NOMO-1 (cell line): ENCODE measurements around the gene PPP1R16B.
A peak's percentile ranks its signal among the peaks of the same experiment; 100 is the strongest.

Source experiments
- DNase-seq, 2 experiments: peaks; one replicate each; lab custom pipeline; 2025; ENCODE audit not compliant: unreplicated experiment in 2 of 2; lab: John Stamatoyannopoulos, UW

Gene PPP1R16B

DNA sequence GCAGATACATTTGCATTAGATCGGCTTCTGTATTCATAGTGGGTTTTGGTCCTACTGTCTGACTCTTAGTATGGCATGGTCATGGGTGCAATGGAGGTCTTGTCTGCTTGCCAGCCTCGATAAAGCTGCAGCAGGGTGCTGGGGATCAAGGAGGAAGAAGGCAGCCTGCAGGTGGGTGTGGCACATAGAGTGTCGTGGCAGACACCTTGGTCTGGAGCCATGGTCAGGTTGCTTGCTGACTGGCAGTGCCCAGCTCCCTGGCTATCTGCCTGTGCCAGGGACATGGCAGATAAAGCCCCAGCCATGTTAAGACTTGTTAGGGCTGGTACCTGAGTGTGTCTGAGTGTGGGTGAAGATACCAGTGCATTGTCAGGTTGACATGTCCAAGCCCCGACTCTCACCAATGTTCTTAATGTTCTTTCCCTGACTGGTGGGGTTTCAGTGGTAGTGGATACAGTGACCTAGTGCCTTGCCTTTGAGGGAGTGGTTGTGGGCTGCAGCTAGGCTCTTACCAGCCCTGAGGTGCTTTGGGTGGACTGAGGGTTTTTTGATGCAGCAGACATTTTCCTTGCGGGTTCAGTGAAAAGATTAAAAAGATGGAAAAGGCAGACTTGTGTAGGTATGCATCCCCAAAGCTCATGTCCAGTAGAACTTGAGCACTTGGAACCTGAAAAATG, 122.5 kb downstream of the PPP1R16B start:
- DNase-seq, result peak; percentile 4 to 12

DNA sequence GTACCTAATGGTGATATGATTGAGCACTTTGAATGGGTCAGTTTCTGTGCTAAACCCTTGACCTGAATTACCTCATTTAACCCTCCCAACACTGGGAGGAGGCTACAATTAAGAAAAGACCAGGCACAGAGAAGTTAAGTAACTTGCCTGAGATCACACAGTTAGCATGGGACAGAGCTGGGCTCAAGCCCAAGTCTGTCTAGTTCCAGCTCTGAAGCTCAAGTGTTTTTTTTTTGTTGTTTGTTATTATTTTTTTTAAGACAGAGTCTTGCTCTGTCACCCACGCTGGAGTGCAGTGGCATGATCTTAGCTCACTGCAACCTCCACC, 124.7 kb downstream of the PPP1R16B start:
- DNase-seq, result no peak

DNA sequence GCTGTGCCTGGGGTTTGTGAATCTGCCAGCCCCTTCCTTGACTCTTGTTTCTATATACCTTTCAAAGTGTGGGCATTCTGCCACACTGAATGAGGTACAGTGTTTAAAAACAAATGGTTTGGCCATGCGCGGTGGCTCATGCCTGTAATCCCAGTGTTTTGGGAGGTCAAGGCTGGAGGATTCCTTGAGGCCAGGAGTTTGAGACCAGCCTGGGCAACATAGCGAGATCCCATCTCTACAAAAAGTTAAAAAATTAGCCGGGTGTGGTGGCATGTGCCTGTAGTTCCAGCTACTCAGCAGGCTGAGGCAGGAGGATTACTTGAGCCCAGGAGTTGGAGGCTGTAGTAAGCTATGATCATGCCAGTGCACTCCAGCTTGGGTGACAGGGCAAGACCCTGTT, 126.5 kb downstream of the PPP1R16B start:
- DNase-seq, result no peak

DNA sequence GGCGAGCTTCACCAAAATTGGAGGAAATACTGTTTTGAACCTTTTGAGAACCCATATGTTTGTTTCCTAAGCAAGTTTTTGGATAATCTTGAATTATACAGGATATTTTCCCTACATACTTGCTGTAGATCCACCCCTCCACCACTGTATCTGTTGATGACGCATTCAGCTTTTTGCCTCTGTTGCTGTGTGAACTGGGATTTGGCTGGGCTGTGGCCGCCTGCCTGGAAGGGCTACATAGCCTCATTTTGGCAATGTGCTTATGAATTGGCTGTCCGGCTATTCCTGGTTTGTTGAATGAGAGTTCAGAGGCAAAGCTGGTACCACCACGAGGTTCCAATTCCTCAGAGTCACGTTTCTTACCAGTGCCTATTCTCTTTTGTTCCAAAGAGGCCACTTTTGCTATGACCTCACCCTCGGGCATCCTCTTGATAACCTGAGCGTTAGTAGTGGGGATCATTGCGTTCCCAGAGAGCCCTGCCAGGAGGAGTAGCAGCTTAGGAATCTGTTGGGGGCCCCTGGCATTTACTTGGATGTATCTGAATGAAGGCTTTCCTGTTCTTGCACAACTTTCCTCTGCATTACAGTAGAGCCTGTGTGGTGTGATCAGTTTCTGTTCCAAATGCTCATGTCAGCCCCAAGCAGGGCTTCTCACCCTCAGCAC, 127.1 kb downstream of the PPP1R16B start:
- no peak for DNase-seq

DNA sequence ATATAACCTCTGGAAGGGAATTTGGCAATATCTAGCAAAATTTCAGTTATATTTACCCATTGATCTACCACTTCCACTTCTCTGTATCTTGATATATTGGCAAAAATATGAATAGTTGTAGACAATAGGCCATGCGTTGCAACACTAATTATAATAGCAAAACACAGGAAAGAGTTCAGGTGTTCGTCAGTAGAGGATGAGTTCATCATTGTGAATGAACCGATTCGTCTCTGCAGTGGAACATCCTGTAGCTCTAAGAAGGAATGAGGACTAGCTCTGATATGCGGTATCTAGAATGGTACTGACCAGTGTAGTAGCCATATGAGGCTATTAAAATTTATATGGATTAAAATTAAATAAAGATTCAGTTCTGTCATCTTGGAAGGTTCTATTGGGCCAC, 129.0 kb downstream of the PPP1R16B start:
- no peak for DNase-seq

DNA sequence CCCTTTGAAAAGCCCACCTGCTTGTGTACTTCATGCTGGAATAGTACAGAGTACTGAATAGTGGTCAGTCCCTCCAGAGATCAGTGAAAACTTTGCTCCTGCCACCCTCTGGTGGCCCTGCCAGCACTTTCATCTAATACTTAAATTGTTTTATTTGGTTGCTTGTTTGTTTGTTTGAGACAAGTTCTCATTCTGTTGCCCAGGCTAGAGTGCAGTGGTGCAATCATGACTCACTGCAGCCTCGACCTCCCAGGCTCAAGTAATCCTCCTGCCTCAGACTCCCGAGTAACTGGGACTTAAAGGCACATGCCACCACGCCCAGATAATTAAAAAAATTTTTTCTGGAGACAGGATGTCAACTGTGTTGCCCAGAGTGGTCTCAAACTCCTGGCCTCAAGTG, 129.8 kb downstream of the PPP1R16B start:
- DNase-seq, result no peak

DNA sequence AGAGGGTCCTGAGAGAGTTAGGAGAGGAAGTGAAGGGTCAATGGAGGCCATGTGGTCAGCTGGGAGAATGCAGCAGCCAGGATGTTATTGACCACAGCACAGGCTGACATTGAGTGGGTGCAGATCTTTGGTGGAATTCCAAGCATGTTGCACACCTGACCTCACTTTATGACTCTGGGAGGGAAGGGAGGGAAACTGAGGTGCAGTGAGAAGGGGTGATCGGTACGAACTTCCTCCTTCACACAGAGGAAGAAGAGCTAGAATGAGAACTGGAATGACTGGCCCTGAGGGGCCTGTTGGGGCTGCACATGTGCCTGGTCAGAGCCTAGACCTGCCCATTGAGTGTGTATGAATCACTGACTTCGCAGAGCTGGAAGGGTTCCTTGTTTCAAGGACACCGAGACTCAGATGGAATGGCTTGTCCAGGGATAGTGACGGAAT, 130.5 kb downstream of the PPP1R16B start:
- DNase-seq, result no peak

DNA sequence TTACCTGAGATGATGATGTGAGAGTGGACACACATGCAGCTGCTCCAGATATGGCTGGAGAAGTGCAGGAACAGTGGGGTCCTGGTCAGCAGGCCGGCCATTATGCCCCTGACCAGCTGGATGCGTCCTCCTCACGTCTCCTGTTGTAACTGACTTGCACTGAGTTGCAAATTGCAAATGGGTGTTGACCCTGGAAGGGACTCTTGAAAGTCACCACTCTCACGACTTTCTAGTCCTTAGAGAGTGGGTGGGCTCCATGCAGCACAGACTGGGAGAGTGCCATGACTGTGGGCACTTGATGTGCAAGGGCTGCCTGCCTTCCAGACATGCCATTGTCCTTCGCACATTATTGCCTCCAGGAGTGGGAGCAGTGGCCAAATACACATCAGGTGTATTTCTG, 131.5 kb downstream of the PPP1R16B start:
- no peak for DNase-seq

DNA sequence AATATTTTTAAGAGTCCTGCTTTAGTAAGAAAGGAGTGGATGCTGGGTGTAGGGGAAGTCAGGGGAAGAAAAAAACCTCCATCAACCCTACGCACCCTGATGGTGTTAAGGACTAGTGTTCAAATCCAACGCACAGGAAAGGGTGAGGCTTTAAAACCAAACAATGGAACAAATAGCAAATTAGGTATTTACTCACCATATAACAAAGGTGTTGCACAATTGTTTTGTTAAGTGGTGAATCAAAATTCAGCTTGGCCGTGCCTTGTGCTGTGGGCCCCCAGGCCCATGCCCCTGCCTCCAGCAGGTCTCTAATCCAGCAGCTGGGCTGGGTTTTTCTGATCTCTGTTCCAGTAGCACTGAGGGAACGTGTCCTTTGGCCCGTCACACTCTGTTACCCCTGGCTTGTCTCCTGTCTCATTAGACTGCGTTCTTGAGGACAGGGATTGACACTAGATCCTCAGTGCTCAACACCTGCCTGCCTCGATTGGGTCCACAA, 132.5 kb downstream of the PPP1R16B start:
- no peak for DNase-seq

DNA sequence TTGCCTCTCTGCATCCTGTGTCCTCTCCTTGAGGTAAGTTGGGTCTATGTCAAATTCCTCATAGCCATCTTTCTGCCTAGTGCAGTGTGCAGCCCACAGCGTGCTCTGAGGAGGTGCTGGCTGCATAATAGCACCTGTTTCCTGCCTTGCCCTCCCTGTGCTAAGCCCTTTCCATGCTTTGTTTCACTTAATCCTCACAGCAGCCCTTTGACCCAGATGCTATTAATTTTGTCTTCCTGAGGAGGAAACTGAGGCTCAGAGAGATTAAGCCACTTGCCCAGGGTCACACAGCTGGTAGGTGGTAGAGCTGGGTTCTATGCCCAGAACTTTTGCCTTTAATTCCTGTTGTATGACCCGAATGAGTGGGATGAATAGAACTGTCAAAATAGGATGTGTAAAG, 134.2 kb downstream of the PPP1R16B start:
- DNase-seq, result no peak

DNA sequence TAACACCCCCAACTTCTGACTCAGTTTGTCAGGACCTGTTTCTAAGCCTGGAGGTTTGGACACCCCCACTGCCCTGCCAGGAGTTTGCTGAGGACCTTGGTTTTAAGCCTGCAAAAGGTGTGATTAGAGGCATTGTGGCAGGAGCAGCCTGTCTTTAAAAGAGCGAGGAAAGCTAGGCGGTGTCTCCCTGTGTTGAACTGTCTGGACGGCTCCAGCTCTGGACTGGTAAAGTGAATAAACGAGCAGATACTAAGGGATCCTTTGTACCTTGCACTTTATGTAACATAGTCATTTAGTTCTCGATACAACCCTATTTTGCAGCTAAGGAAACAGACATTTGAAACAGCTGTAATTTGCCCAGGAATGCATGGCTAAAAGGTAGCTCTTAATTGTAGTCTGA, 135.1 kb downstream of the PPP1R16B start:
- DNase-seq, result no peak

DNA sequence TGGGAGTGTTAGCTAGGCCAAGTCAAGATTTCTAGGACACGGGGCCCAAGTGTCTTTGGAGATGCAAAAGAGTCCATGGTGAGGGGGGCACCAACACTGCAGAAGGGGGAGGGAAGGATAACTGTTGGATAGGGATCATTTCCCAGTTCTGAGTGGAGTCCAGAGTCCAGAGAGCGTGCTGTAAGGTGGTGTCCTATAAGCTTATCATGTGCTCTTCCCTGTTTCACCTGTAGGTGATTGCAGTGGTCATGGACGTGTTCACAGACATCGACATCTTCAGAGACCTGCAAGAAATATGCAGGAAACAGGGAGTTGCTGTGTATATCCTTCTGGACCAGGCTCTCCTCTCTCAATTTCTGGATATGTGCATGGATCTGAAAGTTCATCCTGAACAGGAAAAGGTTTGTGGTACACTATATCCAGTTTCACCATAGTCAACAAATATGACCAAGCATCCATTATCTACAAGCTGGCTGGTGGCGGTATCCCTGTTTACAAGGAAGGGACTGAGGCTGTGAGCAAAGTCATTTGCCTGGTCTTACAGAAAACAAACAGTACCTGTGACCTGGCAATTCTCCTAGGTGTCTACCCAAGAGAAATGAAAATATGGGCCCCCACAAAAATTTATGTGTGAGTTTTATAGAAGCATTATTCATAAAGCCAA, 136.4 kb downstream of the PPP1R16B start:
- DNase-seq, result no peak

DNA sequence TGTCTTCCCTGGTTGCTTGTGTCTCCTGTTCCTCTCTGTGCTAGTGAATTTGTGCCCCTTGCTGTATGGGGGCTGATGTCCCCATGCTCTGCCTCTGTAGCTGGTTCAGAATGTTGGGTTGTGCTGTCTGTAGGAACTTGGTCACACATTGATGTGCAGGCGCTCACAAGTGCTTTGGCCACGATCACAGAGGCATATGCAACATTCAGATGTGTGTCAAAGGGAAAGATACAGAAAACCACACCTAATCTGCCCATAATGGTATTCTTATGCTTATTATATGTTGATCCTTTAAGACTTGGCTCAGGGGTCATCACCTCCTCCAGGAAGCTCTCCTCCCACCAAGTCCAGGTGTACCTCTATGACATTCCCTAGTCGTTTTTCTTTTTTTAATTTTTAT, 139.5 kb downstream of the PPP1R16B start:
- DNase-seq, result no peak

DNA sequence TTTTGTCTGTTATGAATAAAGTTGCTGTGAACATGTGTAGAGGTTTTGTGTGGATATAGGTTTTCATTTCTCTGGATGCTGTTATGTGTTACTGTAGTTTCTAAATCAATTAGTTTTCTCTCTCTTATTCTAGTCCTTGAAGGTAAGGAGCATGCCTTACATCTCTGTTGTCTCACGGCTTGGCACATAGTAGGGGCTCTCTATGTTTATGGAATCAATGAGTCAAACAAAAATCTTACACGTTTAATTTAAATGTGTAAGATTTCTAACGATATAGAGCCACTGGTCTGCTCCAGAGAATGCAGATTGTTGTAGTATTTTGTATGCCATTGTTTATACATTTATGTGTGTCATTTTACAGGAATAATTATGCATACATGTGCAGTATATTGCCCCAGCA, 141.3 kb downstream of the PPP1R16B start:
- DNase-seq, result no peak

DNA sequence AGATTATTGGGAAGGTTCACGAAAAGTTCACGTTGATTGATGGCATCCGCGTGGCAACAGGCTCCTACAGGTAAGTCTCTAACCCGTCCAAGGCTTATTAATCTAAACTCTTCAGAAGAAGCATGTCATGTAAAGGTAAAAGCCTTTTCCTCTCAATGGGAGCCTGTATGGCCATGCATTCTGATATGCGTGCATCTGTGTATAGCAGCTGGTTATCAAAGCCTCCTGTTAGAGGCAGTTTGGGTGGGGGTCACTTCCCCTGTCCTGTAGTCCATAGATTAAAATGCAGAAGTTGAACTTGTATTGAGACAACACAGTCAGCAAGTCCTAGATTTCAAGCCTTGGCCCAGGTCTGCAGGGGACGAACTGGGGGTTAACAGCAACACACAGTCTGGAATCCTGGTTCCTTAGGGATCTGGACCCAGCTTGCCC, 142.4 kb downstream of the PPP1R16B start:
- no peak for DNase-seq

DNA sequence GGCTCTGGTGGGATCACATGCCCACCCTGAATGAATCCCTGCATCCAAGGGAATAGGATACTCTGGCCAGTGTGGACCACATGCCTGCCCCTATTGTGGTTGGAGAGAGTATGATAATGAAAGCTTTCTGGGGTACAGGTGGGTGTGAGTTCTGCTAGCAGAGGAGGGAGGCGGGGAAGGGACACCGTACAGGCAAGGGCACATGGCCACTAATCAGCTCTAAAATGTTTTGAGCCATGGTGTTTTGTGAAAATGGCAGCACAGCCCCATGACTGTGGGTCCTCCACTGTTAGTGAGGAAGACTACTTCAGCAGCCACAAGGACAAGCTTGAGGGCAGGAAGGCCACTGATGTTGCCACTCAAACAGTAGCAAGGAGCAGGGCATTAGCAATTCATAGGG, 144.8 kb downstream of the PPP1R16B start:
- no peak for DNase-seq

DNA sequence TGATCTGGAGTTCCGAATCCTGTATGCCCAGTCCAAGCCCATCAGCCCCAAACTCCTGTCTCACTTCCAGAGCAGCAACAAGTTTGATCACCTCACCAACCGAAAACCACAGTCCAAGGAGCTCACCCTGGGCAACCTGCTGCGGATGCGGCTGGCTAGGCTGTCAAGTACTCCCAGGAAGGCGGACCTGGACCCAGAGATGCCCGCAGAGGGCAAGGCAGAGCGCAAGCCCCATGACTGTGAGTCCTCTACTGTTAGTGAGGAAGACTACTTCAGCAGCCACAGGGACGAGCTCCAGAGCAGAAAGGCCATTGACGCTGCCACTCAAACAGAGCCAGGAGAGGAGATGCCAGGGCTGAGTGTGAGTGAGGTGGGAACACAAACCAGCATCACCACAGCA, 146.1 kb downstream of the PPP1R16B start:
- DNase-seq, result no peak

DNA sequence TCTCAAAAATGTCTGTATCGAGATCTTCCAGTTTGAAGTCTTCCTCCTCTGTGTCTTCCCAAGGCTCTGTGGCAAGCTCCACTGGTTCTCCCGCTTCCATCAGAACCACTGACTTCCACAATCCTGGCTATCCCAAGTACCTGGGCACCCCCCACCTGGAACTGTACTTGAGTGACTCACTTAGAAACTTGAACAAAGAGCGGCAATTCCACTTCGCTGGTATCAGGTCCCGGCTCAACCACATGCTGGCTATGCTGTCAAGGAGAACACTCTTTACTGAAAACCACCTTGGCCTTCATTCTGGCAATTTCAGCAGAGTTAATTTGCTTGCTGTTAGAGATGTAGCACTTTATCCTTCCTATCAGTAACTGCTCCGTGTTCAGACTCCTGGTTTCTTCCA, 146.7 kb downstream of the PPP1R16B start:
- no peak for DNase-seq

DNA sequence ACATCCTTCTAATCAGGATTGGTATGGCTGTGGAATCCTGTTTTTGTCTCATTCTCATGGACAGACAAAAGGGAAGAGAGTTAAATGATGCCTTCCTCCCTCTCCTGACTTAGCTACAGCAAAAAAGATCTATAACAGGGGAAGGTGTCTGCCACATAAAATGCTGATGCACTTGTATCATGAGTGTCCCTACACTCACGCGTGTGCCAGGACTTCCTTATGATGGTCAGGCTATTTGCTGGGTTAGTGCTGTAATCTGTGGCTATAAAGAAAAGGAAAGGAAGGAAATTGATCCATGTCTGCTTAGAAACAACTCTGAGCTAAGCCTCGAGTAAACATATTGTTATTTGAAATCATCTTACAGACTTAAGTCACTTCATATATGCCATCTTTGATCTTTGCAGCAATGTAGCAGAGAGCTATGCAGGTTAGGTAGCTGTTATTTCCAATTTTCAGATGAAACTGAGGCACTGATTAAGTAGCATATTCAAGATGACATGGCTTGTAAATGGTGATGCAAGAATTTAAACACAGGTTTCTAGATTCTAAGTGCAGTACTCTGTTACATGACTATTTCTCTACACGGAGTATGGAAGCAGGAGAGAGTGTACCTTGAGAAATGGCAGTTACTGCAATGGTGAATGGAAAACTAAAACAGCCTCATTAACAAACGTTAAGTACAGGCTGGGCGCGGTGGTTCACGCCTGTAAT, 148.3 kb downstream of the PPP1R16B start:
- DNase-seq, result no peak

DNA sequence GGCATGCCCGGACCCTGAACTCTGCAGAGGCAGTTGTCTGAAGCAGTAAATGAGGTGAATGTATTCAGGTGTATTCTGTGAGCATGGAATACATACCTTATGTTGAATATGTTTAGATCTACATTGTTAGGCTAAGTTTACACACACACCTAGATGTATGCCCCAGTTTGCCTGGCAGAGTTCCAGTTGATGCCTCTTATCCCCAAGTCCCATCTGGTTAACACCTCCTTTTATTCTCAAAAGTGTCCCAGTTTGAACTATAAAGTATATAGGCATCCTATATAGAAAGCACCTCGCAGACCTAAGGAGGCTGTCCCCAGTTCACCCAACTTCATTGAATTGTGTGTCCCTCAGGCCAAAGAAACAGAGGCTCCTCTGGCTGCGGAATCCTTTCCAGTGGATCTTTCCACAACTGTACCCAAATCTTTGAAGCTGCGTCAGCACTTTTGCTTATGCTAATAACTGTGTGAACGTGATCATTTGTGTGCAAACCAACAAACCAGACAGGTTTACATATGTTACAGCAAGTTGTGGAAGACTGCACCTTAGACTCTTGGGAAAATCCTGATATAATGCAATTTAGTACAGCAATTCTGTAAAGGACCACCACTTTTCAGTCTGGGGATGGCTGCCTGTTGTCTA, 151.9 kb downstream of the PPP1R16B start:
- no peak for DNase-seq

DNA sequence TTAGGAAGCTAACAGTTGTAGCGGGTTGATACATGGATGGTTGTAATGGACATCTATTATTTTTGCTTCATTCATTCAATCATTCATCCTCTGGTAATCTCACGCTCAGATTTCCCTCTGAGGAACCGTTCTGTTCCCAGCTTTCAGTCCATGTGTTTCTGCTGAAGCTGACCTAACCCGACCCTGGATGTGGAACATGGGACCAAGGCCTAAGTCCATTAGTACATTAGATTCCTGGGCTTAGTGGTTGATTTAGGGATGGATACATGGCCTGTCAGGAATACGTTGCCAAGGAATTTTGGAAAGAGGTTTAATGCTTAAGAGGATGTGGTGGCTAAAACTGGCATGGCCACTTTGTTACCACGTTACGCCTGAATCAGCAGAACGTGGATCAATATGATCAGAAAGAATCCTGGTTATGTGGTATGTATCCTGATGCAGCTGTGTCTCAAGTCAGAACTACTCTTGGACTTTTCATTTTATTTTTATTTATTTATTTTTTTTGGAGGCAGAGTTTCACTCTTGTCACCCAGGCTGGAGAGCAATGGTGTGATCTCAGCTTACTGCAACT, 152.5 kb downstream of the PPP1R16B start:
- DNase-seq, result no peak
